ENCODE measurements around the gene LINC01488.

GRCh38 chr11:69439127-69439526, 42.3 kb upstream of the LINC01488 start:
- TF ChIP-seq RXRA (IDR thresholded peaks at IDR 0.05; ENCODE audit: borderline replicate concordance, low read depth) (no peak), REST (IDR thresholded peaks at IDR 0.05; ENCODE audit: low read depth, low read length) (no peak), GATA2 (CRISPR knock-in tag; IDR thresholded peaks at IDR 0.05) (no peak), CTCF (IDR thresholded peaks at IDR 0.05) (no peak), MAX (IDR thresholded peaks at IDR 0.05; ENCODE audit: low read depth) (no peak), YY1 (IDR thresholded peaks at IDR 0.05; ENCODE audit: low read depth) (no peak), RAD21 (IDR thresholded peaks at IDR 0.05; ENCODE audit: low read length) (no peak)
